GM12878 (cell line): Measurements from ENCODE around the gene BORCS8. TPM values are rescaled to one million over a fixed set of nuclear protein-coding genes. Genes with fewer than 3 reads are reported as not detected.

ENCODE experiments used
- ATAC-seq: fragments of 200-7000 bp; cut with Tn5 transposase; 3 replicates; pipeline ENCODE4 v1.9.1; 2020; ENCODE audit warnings: mild to moderate bottlenecking, moderate library complexity
- BruUV-seq: library from RNA; stranded (reverse); fragments of 400-500 nt; replicated peaks from 2 replicates; lab custom pipeline; 2021; lab: Mats Ljungman, UMichigan
- CTCF ChIA-PET: fragments of 300-600 bp; sonication (Branson Sonifier 250); formaldehyde crosslinking; extraction: SDS; loops from one replicate; lab custom pipeline; 2021; ENCODE audit warnings: inconsistent platforms; lab: Yijun Ruan, JAX
- POLR2A ChIA-PET: fragments of 350-600 bp; formaldehyde crosslinking; extraction: SDS; loops from one replicate; lab custom pipeline; 2021; ENCODE audit warnings: inconsistent platforms; lab: Charles Lee
- RAD21 ChIA-PET: fragments of 300-600 bp; sonication (Branson Sonifier 250); formaldehyde crosslinking; loops from one replicate; lab custom pipeline; 2023; ENCODE audit warnings: antibody characterized with exemption; ENCODE audit not compliant: unreplicated experiment; lab: Charles Lee
- SMC1A ChIA-PET: fragments of 300-600 bp; sonication (Branson Sonifier 250); formaldehyde crosslinking; loops from one replicate; lab custom pipeline; 2023; ENCODE audit not compliant: unreplicated experiment, uncharacterized antibody; lab: Charles Lee
- DNase-seq: peaks from one replicate; pipeline ENCODE4 v3.0.0-alpha.2; 2011; ENCODE audit warnings: low read depth, low spot score
- FAIRE-seq: peaks from 3 replicates; lab custom pipeline; 2011; peaks lifted over from hg19 to GRCh38; lab: Jason Lieb, UNC
- H2AFZ ChIP-seq: 2 replicates; pipeline ENCODE4 v1.6.0; 2011; ENCODE audit warnings: low read depth, low read length, control low read depth; ENCODE audit not compliant: control insufficient read depth
- H3K27ac ChIP-seq: 2 replicates; pipeline ENCODE4 v1.5.1; 2011; ENCODE audit warnings: control low read depth; ENCODE audit not compliant: control insufficient read depth, insufficient read depth
- H3K27me3 ChIP-seq, 2 experiments: replicated peaks in 1 of 2; 2 replicates each; pipeline versions ENCODE4 v1.6.0 to v1.6.1; 2011; ENCODE audit warnings: low read length in 1 of 2; ENCODE audit not compliant: control insufficient read depth in 2 of 2, insufficient read depth in 2 of 2
- H3K36me3 ChIP-seq, 2 experiments: 2 replicates each; pipeline ENCODE4 v1.5.1; 2011; ENCODE audit warnings: low read length in 1 of 2; ENCODE audit not compliant: control insufficient read depth in 2 of 2, insufficient read depth in 2 of 2
- H3K4me1 ChIP-seq: 2 replicates; pipeline ENCODE4 v1.6.1; 2011; ENCODE audit warnings: mild to moderate bottlenecking, low read length, moderate library complexity, mixed read lengths; ENCODE audit not compliant: control insufficient read depth, insufficient read depth
- H3K4me2 ChIP-seq: 2 replicates; pipeline ENCODE4 v1.6.0; 2011; ENCODE audit warnings: control low read depth; ENCODE audit not compliant: control insufficient read depth, insufficient read depth
- H3K4me3 ChIP-seq: fragments of 200-600 bp; sonication (generic); 2 replicates; pipeline ENCODE4 v1.5.1; 2016
- H3K79me2 ChIP-seq: 2 replicates; pipeline ENCODE4 v1.6.0; 2011; ENCODE audit warnings: low read length; ENCODE audit not compliant: control insufficient read depth, insufficient read depth
- H3K9ac ChIP-seq: 2 replicates; pipeline ENCODE4 v1.8.0; 2011; ENCODE audit warnings: low read length, control low read depth, mixed read lengths; ENCODE audit not compliant: control insufficient read depth, insufficient read depth
- H3K9me3 ChIP-seq: replicated peaks from 3 replicates; pipeline ENCODE4 v1.5.1; 2011; ENCODE audit warnings: mild to moderate bottlenecking, low read length; ENCODE audit not compliant: control insufficient read depth, insufficient read depth
- H4K20me1 ChIP-seq: 2 replicates; pipeline ENCODE4 v1.6.0; 2011; ENCODE audit not compliant: control insufficient read depth, insufficient read depth
- ASH2L ChIP-seq: fragments of 300-600, 200-600 bp; sonication (generic); IDR thresholded peaks from 2 replicates; pipeline ENCODE4 v1.6.1; 2017; ENCODE audit warnings: low read depth, mild to moderate bottlenecking, borderline replicate concordance
- CREM ChIP-seq: IDR thresholded peaks from 2 replicates; pipeline ENCODE4 v1.6.1; 2014; ENCODE audit warnings: antibody characterized with exemption, low read depth
- E4F1 ChIP-seq: fragments of 450-650 bp; IDR thresholded peaks from 2 replicates; pipeline ENCODE4 v1.6.1; 2018; ENCODE audit warnings: borderline replicate concordance, mild to moderate bottlenecking; ENCODE audit not compliant: partially characterized antibody
- ESRRA ChIP-seq: IDR thresholded peaks from 2 replicates; pipeline ENCODE4 v1.6.1; 2012; ENCODE audit warnings: mild to moderate bottlenecking, low read length, improper control_type of control experiment
- HDGF ChIP-seq: fragments of 450-650 bp; IDR thresholded peaks from 2 replicates; pipeline ENCODE4 v1.6.1; 2016; ENCODE audit warnings: antibody characterized with exemption
- KAT2A ChIP-seq: conservative IDR thresholded peaks from 2 replicates; pipeline ENCODE4 v1.6.1; 2011; ENCODE audit warnings: low read depth, low read length; ENCODE audit not compliant: control insufficient read depth
- NR2C2 ChIP-seq: IDR thresholded peaks from 2 replicates; pipeline ENCODE4 v1.6.1; 2011; ENCODE audit warnings: borderline replicate concordance, low read depth; ENCODE audit not compliant: control insufficient read depth, insufficient read length
- PML ChIP-seq: IDR thresholded peaks from 2 replicates; pipeline ENCODE4 v1.6.1; 2012; ENCODE audit warnings: low read length, inconsistent platforms
- POLR2AphosphoS5 ChIP-seq: IDR thresholded peaks from 2 replicates; pipeline ENCODE4 v1.6.1; 2011; ENCODE audit warnings: mild to moderate bottlenecking, low read length, inconsistent platforms
- PRDM15 ChIP-seq: fragments of 450-650 bp; formaldehyde crosslinking; IDR thresholded peaks from 2 replicates; pipeline ENCODE4 v1.4.0; 2020; ENCODE audit warnings: mild to moderate bottlenecking, moderate library complexity
- RELA ChIP-seq: fragments of 450-650 bp; IDR thresholded peaks from 2 replicates; pipeline ENCODE4 v1.8.0; 2014; ENCODE audit warnings: borderline replicate concordance; ENCODE audit not compliant: partially characterized antibody
- SIN3A ChIP-seq: IDR thresholded peaks from 2 replicates; pipeline ENCODE4 v1.6.1; 2012; ENCODE audit warnings: low read depth, low read length, improper control_type of control experiment
- ZBTB11 ChIP-seq: fragments of 450-650 bp; formaldehyde crosslinking; IDR thresholded peaks from 2 replicates; pipeline ENCODE4 v1.5.0; 2022; ENCODE audit warnings: mild to moderate bottlenecking, missing genetic modification characterization
- ZBTB33 ChIP-seq: fragments of 450-650 bp; IDR thresholded peaks from 2 replicates; pipeline ENCODE4 v1.6.1; 2017; ENCODE audit warnings: mild to moderate bottlenecking
- WGBS: methylation state at CpG from one replicate; pipeline ENCODE4 v1.1.6; 2016; ENCODE audit warnings: low lambda C conversion rate; ENCODE audit not compliant: insufficient replicate concordance, insufficient coverage; ENCODE audit errors: missing lambda C conversion rate; 5-methylcytosine and 5-hydroxymethylcytosine counted together
- in situ Hi-C: fragments of 300-500 bp; cut with MboI; formaldehyde crosslinking; loops from 9 replicates; pipeline ENCODE4 v1.14.3; 2018; ENCODE audit warnings: mixed read lengths
- intact Hi-C: fragments of 100-400 bp; cut with micrococcal nuclease; formaldehyde crosslinking; loops from one replicate; pipeline ENCODE4 v1.14.2; 2022; ENCODE audit not compliant: unreplicated experiment
- polyA plus RNA-seq, 11 experiments: library from polyadenylated mRNA; depleted of rRNA in 4 of 11; unstranded in 6 of 11; stranded (reverse) in 5 of 11; fragments of >200 nt; fragmentation: Nextera tagmentation in 4 of 11; fragmentation: Illumina TruSeq in 1 of 11; extraction: Ambion mirVana in 4 of 11; extraction: Trizol in 1 of 11; gene quantifications; 1 replicate in 1 of 11; 2 replicates in 10 of 11; pipeline versions ENCODE4 v1.2.1 to v1.2.3, GENCODE V29; 2011 to 2016; ENCODE audit warnings: inconsistent platforms in 2 of 11, missing spikeins in 2 of 11, low read depth in 1 of 11
- total RNA-seq, 4 experiments: library from RNA; depleted of rRNA in 3 of 4; stranded (reverse); fragments of >200 nt in 3 of 4; fragmentation: Illumina TruSeq in 1 of 4; extraction: Trizol in 1 of 4; gene quantifications; 2 replicates each; pipeline versions ENCODE4 v1.2.1 to v1.2.3, GENCODE V29; 2013 to 2021

BORCS8 gene
- total and polyA plus RNA-seq, 10 of the 15 experiments (the other 5 are each of a cell fraction or from before 2014, with no cell fraction given) = 3.7 to 40.3 (median 23.4) TPM

GRCh38 chr19:19223636-19224035, 31.7 kb upstream of the BORCS8 start:
- H3K27ac ChIP-seq = no peak overlapping the region
- no peaks in the 10 kb centered on the region for H4K20me1 ChIP-seq
- no peaks in the 10 kb centered on the region for H3K27me3 ChIP-seq
- H3K4me2 ChIP-seq = no peak overlapping the region
- FAIRE-seq (no peak), ATAC-seq (no peak), DNase-seq (no peak)
- 51% methylated on average over 6 of the region's 6 CpGs for WGBS
- ChIA-PET POLR2A (no interaction called here), CTCF (no interaction called here), RAD21 (no interaction called here), SMC1A (no interaction called here)
- no peaks in the 10 kb centered on the region for H3K36me3 ChIP-seq
- in situ Hi-C loops = no loop called here
- H3K9ac ChIP-seq = no peak overlapping the region
- intact Hi-C loops = no loop called here
- BruUV-seq = no TSS peak
- H3K79me2 ChIP-seq = no peaks in the 10 kb centered on the region
- no peak overlapping the region for H2AFZ ChIP-seq
- H3K4me3 ChIP-seq = no peak overlapping the region
- peaks cover 4% of the 10 kb centered on the region for H3K4me1 ChIP-seq
- no peaks in the 10 kb centered on the region for H3K9me3 ChIP-seq
- TF ChIP-seq ZBTB11 (no peak), CREM (no peak), NR2C2 (no peak), POLR2AphosphoS5 (no peak), PML (no peak), ESRRA (no peak), PRDM15 (CRISPR knock-in tag) (no peak), E4F1 (no peak), ZBTB33 (no peak), HDGF (no peak), SIN3A (no peak), KAT2A (no peak), RELA (no peak), ASH2L (no peak)
